ENCODE measurements around the gene PXMP4. TPM values are rescaled to one million over a fixed set of nuclear protein-coding genes. Genes with fewer than 3 reads are reported as not detected.
"Not testable (repeated sequence)": the region's sequence is repeated elsewhere in the genome, so short reads cannot be mapped to it uniquely, and the experiment has no call there.

PXMP4 gene
- total RNA-seq, 1 experiment from 2014 or later: 19.1 TPM

DNA sequence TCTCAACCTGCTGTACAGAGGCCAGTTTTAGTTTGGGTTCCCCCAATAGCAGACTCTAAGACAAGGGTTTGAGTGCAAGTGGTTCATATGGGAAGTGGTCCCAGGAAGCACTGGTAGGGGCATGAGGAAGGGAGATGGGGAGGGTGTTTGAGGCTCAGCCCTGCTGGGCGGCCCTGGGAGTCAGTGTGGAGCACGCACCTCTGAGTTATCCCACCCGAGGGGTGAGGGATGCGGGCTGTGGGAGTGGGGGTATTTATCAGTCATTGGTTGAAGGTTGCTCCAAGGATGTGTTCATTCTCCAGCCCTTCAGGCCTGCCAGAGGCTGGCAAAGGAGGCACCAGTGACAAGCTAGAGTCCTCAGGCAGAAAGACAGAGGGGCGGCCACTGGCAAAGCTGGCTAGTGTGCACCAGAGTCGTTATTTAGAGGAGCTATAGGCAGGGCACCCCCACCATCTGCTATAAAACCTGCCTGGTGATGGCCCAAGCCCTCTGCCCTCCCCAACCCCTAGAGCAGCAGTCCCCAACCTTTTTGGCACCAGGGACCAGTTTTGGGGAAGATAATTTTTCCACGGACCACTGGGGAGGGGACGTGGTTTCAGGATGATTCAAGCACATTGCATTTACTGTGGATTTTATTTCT lies 16.5 kb downstream of the PXMP4 start:
- no peak overlapping the region for H3K27ac ChIP-seq
- no peaks in the 10 kb centered on the region for H3K79me2 ChIP-seq (ENCODE audit: low read depth)
- CTCF ChIA-PET: no interaction called here
- no peaks in the 10 kb centered on the region for H3K36me3 ChIP-seq (ENCODE audit: low read depth)
- no peak overlapping the region for H3K4me3 ChIP-seq
- no peak for TF ChIP-seq EZH2 (IDR thresholded peaks at IDR 0.05; ENCODE audit: low read depth)
- TF ChIP-seq, protein P1, sequence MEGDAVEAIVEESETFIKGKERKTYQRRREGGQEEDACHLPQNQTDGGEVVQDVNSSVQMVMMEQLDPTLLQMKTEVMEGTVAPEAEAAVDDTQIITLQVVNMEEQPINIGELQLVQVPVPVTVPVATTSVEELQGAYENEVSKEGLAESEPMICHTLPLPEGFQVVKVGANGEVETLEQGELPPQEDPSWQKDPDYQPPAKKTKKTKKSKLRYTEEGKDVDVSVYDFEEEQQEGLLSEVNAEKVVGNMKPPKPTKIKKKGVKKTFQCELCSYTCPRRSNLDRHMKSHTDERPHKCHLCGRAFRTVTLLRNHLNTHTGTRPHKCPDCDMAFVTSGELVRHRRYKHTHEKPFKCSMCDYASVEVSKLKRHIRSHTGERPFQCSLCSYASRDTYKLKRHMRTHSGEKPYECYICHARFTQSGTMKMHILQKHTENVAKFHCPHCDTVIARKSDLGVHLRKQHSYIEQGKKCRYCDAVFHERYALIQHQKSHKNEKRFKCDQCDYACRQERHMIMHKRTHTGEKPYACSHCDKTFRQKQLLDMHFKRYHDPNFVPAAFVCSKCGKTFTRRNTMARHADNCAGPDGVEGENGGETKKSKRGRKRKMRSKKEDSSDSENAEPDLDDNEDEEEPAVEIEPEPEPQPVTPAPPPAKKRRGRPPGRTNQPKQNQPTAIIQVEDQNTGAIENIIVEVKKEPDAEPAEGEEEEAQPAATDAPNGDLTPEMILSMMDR (conservative IDR thresholded peaks at IDR 0.05): no peak
- no peak overlapping the region for H2AFZ ChIP-seq
- BruUV-seq (replicated peaks): no TSS peak
- 0 out of 2 replicates have a peak, but pooled peaks cover 4% of the 10 kb centered on the region for H3K4me1 ChIP-seq (replicated peaks; ENCODE audit: insufficient read depth)
- no peaks in the 10 kb centered on the region for H4K20me1 ChIP-seq (ENCODE audit: insufficient read depth)
- POLR2A ChIA-PET (ENCODE audit: unreplicated experiment): no interaction called here
- no peaks in the 10 kb centered on the region for H3K9me2 ChIP-seq (ENCODE audit: insufficient read depth)
- DNase-seq: no peak
- peaks cover 7% of the 10 kb centered on the region; the same call in 1 of the 2 replicates for H3F3A ChIP-seq (ENCODE audit: insufficient read depth, low read depth)
- no peak overlapping the region for H3K4me2 ChIP-seq
- intact Hi-C loops (cut with micrococcal nuclease; ENCODE audit: unreplicated experiment): no loop called here
- no peaks in the 10 kb centered on the region for H3K9me3 ChIP-seq (ENCODE audit: insufficient read depth, low read depth)
- no peaks in the 10 kb centered on the region for H3K27me3 ChIP-seq (ENCODE audit: insufficient read depth, low read depth)

DNA sequence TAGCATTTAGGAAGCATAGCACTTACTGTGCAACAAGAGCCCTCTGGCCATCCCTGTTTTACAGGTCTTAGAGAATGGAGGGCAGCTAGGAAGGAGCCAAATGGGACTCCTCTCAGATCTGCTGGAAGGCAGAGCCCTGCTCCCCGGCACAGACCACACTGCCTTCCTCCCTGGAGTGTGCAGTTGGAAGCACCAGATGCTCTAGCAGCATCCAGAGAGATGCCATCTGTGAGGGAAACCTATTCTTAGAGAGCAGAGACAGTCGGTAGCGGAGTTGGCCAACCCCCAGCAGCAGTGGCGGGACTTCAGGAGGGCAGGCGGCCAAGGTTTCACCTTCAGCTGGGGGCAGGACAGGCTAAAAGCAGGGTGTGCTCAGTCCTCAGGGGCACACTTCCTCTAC lies 17.2 kb downstream of the PXMP4 start:
- no peak overlapping the region for H3K27ac ChIP-seq
- no TSS peak for BruUV-seq (replicated peaks)
- intact Hi-C loops (cut with micrococcal nuclease; ENCODE audit: unreplicated experiment): no loop called here
- H4K20me1 ChIP-seq (ENCODE audit: insufficient read depth): no peaks in the 10 kb centered on the region
- no peak overlapping the region for H2AFZ ChIP-seq
- POLR2A ChIA-PET (ENCODE audit: unreplicated experiment): no interaction called here
- H3F3A ChIP-seq (ENCODE audit: insufficient read depth, low read depth): peaks cover 7% of the 10 kb centered on the region; the same call in 1 of the 2 replicates
- no peaks in the 10 kb centered on the region for H3K9me2 ChIP-seq (ENCODE audit: insufficient read depth)
- H3K36me3 ChIP-seq (ENCODE audit: low read depth): no peaks in the 10 kb centered on the region
- DNase-seq: no peak
- no peak overlapping the region for H3K4me3 ChIP-seq
- no peak overlapping the region for H3K4me2 ChIP-seq
- no peak for TF ChIP-seq EZH2 (IDR thresholded peaks at IDR 0.05; ENCODE audit: low read depth)
- TF ChIP-seq, protein P1 (conservative IDR thresholded peaks at IDR 0.05): no peak
- no peaks in the 10 kb centered on the region for H3K27me3 ChIP-seq (ENCODE audit: insufficient read depth, low read depth)
- CTCF ChIA-PET: no interaction called here
- H3K4me1 ChIP-seq (replicated peaks; ENCODE audit: insufficient read depth): 0 out of 2 replicates have a peak, but pooled peaks cover 4% of the 10 kb centered on the region
- H3K79me2 ChIP-seq (ENCODE audit: low read depth): no peaks in the 10 kb centered on the region
- no peaks in the 10 kb centered on the region for H3K9me3 ChIP-seq (ENCODE audit: insufficient read depth, low read depth)

DNA sequence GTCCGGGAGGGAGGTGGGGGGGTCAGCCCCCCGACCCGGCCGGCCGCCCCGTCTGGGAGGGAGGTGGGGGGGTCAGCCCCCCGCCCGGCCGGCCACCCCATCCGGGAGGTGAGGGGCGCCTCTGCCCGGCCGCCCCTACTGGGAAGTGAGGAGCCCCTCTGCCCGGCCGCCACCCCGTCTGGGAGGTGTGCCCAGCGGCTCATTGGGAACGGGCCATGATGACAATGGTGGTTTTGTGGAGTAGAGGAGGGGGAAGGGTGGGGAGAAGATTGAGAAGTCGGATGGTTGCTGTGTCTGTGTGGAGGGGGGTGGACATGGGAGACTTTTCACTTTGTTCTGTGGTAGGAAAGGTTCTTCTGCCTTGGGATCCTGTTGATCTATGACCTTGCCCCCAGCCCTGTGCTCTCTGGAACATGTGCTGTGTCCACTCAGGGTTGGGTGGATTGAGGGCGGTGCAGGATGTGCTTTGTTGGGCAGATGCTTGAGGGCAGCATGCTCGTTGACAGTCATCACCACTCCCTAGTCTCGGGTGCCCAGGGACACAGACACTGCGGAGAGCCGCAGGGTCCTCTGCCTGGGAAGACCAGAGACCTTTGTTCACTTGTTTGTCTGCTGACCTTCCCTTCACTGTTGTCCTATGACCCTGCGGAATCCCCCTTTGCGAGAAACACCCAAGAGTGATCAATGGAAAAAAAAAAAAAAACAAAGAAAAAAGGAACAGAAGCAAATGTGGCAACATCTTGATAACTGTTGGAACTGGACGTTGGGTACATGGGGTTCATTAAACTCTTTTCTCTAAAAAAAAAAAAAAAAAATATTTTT lies 18.3 kb downstream of the PXMP4 start:
- no peaks in the 10 kb centered on the region for H3K27me3 ChIP-seq (ENCODE audit: insufficient read depth, low read depth)
- intact Hi-C loops (cut with micrococcal nuclease; ENCODE audit: unreplicated experiment): no loop called here
- DNase-seq: no peak
- 0 out of 2 replicates have a peak, but pooled peaks cover 4% of the 10 kb centered on the region for H3K4me1 ChIP-seq (replicated peaks; ENCODE audit: insufficient read depth)
- no peak for TF ChIP-seq EZH2 (IDR thresholded peaks at IDR 0.05; ENCODE audit: low read depth)
- TF ChIP-seq, protein P1 (conservative IDR thresholded peaks at IDR 0.05): no peak
- no peaks in the 10 kb centered on the region for H3K9me2 ChIP-seq (ENCODE audit: insufficient read depth)
- no peaks in the 10 kb centered on the region for H3K36me3 ChIP-seq (ENCODE audit: low read depth)
- CTCF ChIA-PET: no interaction called here
- H3K4me2 ChIP-seq: no peak overlapping the region
- no peak overlapping the region for H2AFZ ChIP-seq
- no peaks in the 10 kb centered on the region for H3K79me2 ChIP-seq (ENCODE audit: low read depth)
- no peak overlapping the region for H3K4me3 ChIP-seq
- H3F3A ChIP-seq (ENCODE audit: insufficient read depth, low read depth): peaks cover 7% of the 10 kb centered on the region; the same call in 1 of the 2 replicates
- POLR2A ChIA-PET (ENCODE audit: unreplicated experiment): no interaction called here
- no peaks in the 10 kb centered on the region for H3K9me3 ChIP-seq (ENCODE audit: insufficient read depth, low read depth)
- BruUV-seq (replicated peaks): no TSS peak
- no peak overlapping the region for H3K27ac ChIP-seq
- no peaks in the 10 kb centered on the region for H4K20me1 ChIP-seq (ENCODE audit: insufficient read depth)

DNA sequence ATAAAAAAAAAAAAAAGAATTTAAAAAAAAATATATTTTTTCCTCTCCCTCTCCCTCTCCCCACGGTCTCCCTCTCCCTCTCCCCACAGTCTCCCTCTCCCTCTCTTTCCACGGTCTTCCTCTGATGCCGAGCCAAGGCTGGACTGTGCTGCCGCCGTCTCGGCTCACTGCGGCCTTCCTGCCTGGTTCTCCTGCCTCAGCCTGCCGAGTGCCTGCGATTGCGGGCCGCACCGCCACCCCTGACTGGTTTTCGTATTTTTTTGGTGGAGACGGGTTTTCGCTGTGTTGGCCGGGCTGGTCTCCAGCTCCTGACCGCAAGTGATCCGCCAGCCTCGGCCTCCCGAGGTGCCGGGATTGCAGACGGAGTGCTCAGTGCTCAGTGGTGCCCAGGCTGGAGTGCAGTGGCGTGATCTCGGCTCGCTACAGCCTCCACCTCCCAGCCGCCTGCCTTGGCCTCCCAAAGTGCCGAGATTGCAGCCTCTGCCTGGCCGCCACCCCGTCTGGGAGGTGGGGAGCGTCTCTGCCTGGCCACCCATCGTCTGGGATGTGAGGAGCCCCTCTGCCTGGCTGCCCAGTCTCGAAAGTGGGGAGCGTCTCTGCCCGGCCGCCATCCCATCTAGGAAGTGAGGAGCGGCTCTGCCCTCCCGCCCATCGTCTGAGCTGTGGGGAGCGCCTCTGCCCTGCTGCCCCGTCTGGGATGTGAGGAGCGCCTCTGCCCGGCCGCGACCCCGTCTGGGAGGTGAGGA lies 19.2 kb downstream of the PXMP4 start:
- H3K36me3 ChIP-seq (ENCODE audit: low read depth); H3K9me3 ChIP-seq (ENCODE audit: insufficient read depth, low read depth); H3K79me2 ChIP-seq (ENCODE audit: low read depth); BruUV-seq (replicated peaks); H3F3A ChIP-seq (ENCODE audit: insufficient read depth, low read depth); H3K9me2 ChIP-seq (ENCODE audit: insufficient read depth); DNase-seq; H3K27ac ChIP-seq; POLR2A ChIA-PET (ENCODE audit: unreplicated experiment); H3K4me1 ChIP-seq (replicated peaks; ENCODE audit: insufficient read depth); intact Hi-C loops (cut with micrococcal nuclease; ENCODE audit: unreplicated experiment); H4K20me1 ChIP-seq (ENCODE audit: insufficient read depth); H3K4me2 ChIP-seq; CTCF ChIA-PET; H3K27me3 ChIP-seq (ENCODE audit: insufficient read depth, low read depth); H3K4me3 ChIP-seq; H2AFZ ChIP-seq: not testable (repeated sequence)

DNA sequence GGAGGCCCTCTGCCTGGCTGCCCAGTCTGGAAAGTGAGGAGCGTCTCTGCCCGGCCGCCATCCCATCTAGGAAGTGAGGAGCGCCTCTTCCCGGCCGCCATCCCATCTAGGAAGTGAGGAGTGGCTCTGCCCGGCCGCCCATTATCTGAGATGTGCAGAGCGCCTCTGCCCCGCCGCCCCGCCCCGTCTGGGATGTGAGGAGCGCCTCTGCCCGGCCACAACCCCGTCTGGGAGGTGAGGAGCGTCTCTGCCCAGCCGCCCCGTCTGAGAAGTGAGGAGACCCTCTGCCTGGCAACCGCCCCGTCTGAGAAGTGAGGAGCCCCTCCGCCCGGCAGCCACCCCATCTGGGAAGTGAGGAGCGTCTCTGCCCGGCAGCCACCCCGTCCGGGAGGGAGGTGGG lies 21.1 kb downstream of the PXMP4 start:
- H3K27me3 ChIP-seq (ENCODE audit: insufficient read depth, low read depth); DNase-seq; H4K20me1 ChIP-seq (ENCODE audit: insufficient read depth); H3K9me2 ChIP-seq (ENCODE audit: insufficient read depth); H3K4me2 ChIP-seq; H3K27ac ChIP-seq; intact Hi-C loops (cut with micrococcal nuclease; ENCODE audit: unreplicated experiment); H3K4me1 ChIP-seq (replicated peaks; ENCODE audit: insufficient read depth); POLR2A ChIA-PET (ENCODE audit: unreplicated experiment); H3K9me3 ChIP-seq (ENCODE audit: insufficient read depth, low read depth); BruUV-seq (replicated peaks); H3K36me3 ChIP-seq (ENCODE audit: low read depth); H3F3A ChIP-seq (ENCODE audit: insufficient read depth, low read depth); H3K4me3 ChIP-seq; H3K79me2 ChIP-seq (ENCODE audit: low read depth); H2AFZ ChIP-seq; CTCF ChIA-PET: not testable (repeated sequence)

Measured in PC-9 (cell line).